B cell (primary cell): ENCODE results near the gene SDCCAG8. TPM values are rescaled to one million over a fixed set of nuclear protein-coding genes. Genes with fewer than 3 reads are reported as not detected.

Source experiments
- ATAC-seq: fragments of 200-7000 bp; cut with Tn5 transposase; one replicate; pipeline ENCODE4 v1.10.0; 2021; ENCODE audit warnings: low read depth, mild to moderate bottlenecking, moderate number of reproducible peaks, moderate library complexity
- CTCF ChIA-PET: fragments of 350-600 bp; sonication (Branson Sonifier 250); formaldehyde crosslinking; loops from one replicate; lab custom pipeline; 2021; ENCODE audit warnings: antibody characterized with exemption, inconsistent platforms; lab: Charles Lee
- POLR2A ChIA-PET: fragments of 350-600 bp; sonication (Branson Sonifier 250); formaldehyde crosslinking; loops from one replicate; lab custom pipeline; 2021; ENCODE audit warnings: antibody characterized with exemption; lab: Charles Lee
- DNase-seq: peaks from one replicate; pipeline ENCODE4 v3.0.0; 2013
- H2AFZ ChIP-seq: 2 replicates; pipeline ENCODE4 v1.6.1; 2012; ENCODE audit warnings: mild to moderate bottlenecking, low read depth, low read length; ENCODE audit not compliant: insufficient read depth, poor library complexity, severe bottlenecking
- H3K27ac ChIP-seq, 2 donors: 1 replicate in 1 of 2; 2 replicates in 1 of 2; pipeline ENCODE4 v1.5.1; 2012 to 2013; ENCODE audit warnings: low read length in 2 of 2, mild to moderate bottlenecking in 2 of 2, moderate library complexity in 1 of 2
- H3K27me3 ChIP-seq, 4 experiments: fragments of 200-600 bp in 1 of 4; sonication (generic) in 1 of 4; replicated peaks in 1 of 4; 1 replicate in 2 of 4; 2 replicates in 2 of 4; pipeline versions ENCODE4 v1.6.1 to v1.7.0; 2013 to 2016; ENCODE audit warnings: low read length in 3 of 4, mild to moderate bottlenecking in 2 of 4, mixed read lengths in 1 of 4, moderate library complexity in 1 of 4; ENCODE audit not compliant: insufficient read depth in 4 of 4, control insufficient read depth in 3 of 4; ENCODE audit errors: control extremely low read depth in 1 of 4
- H3K36me3 ChIP-seq, 2 experiments: replicated peaks in 1 of 2; 1 replicate in 1 of 2; 2 replicates in 1 of 2; pipeline versions ENCODE4 v1.6.1 to v1.7.1; 2013; ENCODE audit warnings: low read length in 1 of 2; ENCODE audit not compliant: insufficient read depth in 2 of 2, control insufficient read depth in 1 of 2; ENCODE audit errors: control extremely low read depth in 1 of 2, extremely low read depth in 1 of 2
- H3K4me1 ChIP-seq, 2 donors: fragments of 200-600 bp in 1 of 2; sonication (generic) in 1 of 2; 1 replicate in 1 of 2; 2 replicates in 1 of 2; pipeline versions ENCODE4 v1.5.1 to v1.6.1; 2013 to 2017; ENCODE audit warnings: low read length in 2 of 2; ENCODE audit not compliant: control insufficient read depth in 2 of 2, insufficient read depth in 2 of 2
- H3K4me2 ChIP-seq: replicated peaks from 2 replicates; pipeline ENCODE3; 2012; ENCODE audit warnings: mild to moderate bottlenecking, low read depth, low read length; ENCODE audit not compliant: poor library complexity, severe bottlenecking
- H3K4me3 ChIP-seq, 5 experiments: fragments of 200-600 bp in 1 of 5; sonication (generic) in 1 of 5; 1 replicate in 3 of 5; 2 replicates in 2 of 5; pipeline versions ENCODE4 v1.5.1 to v1.7.0; 2011 to 2016; ENCODE audit warnings: low read length in 4 of 5, mild to moderate bottlenecking in 4 of 5, low read depth in 2 of 5, control low read depth in 1 of 5, moderate library complexity in 1 of 5; ENCODE audit not compliant: insufficient read depth in 1 of 5; ENCODE audit errors: control extremely low read depth in 1 of 5, extremely low read depth in 1 of 5
- H3K79me2 ChIP-seq: fragments of 200-600 bp; sonication (generic); one replicate; pipeline ENCODE4 v1.6.0; 2016; ENCODE audit warnings: low read length; ENCODE audit not compliant: control insufficient read depth, insufficient read depth
- H3K9ac ChIP-seq: fragments of 200-600 bp; sonication (generic); 2 replicates; pipeline ENCODE4 v1.6.1; 2017; ENCODE audit warnings: mild to moderate bottlenecking, low read length, moderate library complexity
- H3K9me3 ChIP-seq, 3 donors: one replicate each; pipeline versions ENCODE4 v1.6.1 to v1.7.1; 2013; ENCODE audit warnings: low read length in 2 of 3; ENCODE audit not compliant: control insufficient read depth in 2 of 3, insufficient read depth in 1 of 3; ENCODE audit errors: control extremely low read depth in 1 of 3
- H4K20me1 ChIP-seq: 2 replicates; pipeline ENCODE4 v1.6.0; 2012; ENCODE audit warnings: mild to moderate bottlenecking, low read length; ENCODE audit not compliant: insufficient read depth, control insufficient read depth, poor library complexity, severe bottlenecking
- H3K27ac Mint-ChIP-seq: one replicate; pipeline ENCODE4 v1.8.0; 2021; ENCODE audit warnings: mixed read lengths
- H3K27me3 Mint-ChIP-seq: one replicate; pipeline ENCODE4 v1.8.0; 2021; ENCODE audit warnings: mixed read lengths
- H3K4me1 Mint-ChIP-seq: one replicate; pipeline ENCODE4 v1.8.0; 2021; ENCODE audit warnings: mixed read lengths
- H3K4me3 Mint-ChIP-seq: one replicate; pipeline ENCODE4 v1.8.0; 2021; ENCODE audit warnings: mixed read lengths
- H3K9me3 Mint-ChIP-seq: one replicate; pipeline ENCODE4 v1.8.0; 2022; ENCODE audit warnings: mixed read lengths; ENCODE audit not compliant: insufficient read depth
- EZH2 ChIP-seq: IDR thresholded peaks from 2 replicates; pipeline ENCODE4 v1.6.1; 2012; ENCODE audit warnings: borderline replicate concordance, low read depth, mild to moderate bottlenecking, moderate library complexity, low read length; ENCODE audit not compliant: insufficient read depth, poor library complexity, severe bottlenecking
- WGBS: methylation state at CpG from one replicate; pipeline ENCODE4 v1.1.5; 2013; ENCODE audit warnings: missing lambda C conversion rate; ENCODE audit not compliant: insufficient coverage; 5-methylcytosine and 5-hydroxymethylcytosine counted together
- intact Hi-C: fragments of 100-400 bp; cut with micrococcal nuclease; formaldehyde crosslinking; loops from one replicate; pipeline ENCODE4 v1.10.0; 2022
- polyA plus RNA-seq: library from polyadenylated mRNA; depleted of rRNA; stranded (reverse); fragments of >200 nt; gene quantifications from 2 replicates; pipeline ENCODE4 v1.2.3, GENCODE V29; 2012
- total RNA-seq, 2 donors: library from RNA; stranded (reverse); fragments of 120-200 nt in 1 of 2; gene quantifications; 1 replicate in 1 of 2; 2 replicates in 1 of 2; pipeline versions ENCODE4 v1.2.3 to v1.2.4, GENCODE V29; 2013 to 2022
- TF ChIP-seq, protein P1 (sequence below): fragments of 200-600 bp; IDR thresholded peaks from one replicate; pipeline ENCODE4 v1.8.0; 2022; ENCODE audit warnings: antibody characterized with exemption, mild to moderate bottlenecking

The SDCCAG8 gene
- total and polyA plus RNA-seq, 2 donors (not counting 1 experiment from before 2014, with no cell fraction given): 37.1 to 60.7 TPM

DNA sequence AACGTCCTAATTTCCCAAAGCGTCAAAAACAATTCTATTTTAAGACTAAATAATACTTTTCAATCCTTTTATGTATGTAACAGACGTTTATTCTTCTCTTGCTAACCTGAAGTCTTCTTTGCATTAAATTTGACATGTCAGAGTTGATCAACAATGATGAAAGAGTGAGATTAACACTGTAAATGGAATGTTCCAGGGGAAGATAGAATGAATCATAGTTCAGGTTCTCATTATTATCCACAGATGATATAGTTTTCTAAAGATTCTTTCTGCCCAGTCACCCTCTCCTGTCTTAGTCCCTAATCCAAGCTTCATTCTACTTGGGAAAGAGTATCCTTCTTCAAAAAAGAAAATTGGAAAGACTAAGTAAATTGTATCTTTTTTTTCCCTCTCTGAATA, 38.9 kb downstream of the SDCCAG8 start:
- Histone ChIP-seq H4K20me1 (no peaks in the 10 kb centered on the region), H3K79me2 (peaks cover 16% of the 10 kb centered on the region), H3K27ac (no peak overlapping the region), H3K27me3 (no peaks in the 10 kb centered on the region), H3K9ac (no peak overlapping the region), H3K9me3 (peaks cover 0 to 12% (median 10%) of the 10 kb centered on the region in 3 donors), H3K4me2 (no peak overlapping the region), H3K4me1 (no peaks in the 10 kb centered on the region), H3K36me3 (peaks cover 0 to 9% of the 10 kb centered on the region in 2 experiments), H3K4me3 (no peak overlapping the region), H2AFZ (no peak overlapping the region)
- peaks cover 3% of the 10 kb centered on the region for H3K4me1 Mint-ChIP-seq
- no peaks in the 10 kb centered on the region for H3K27me3 Mint-ChIP-seq
- no peak overlapping the region for H3K27ac Mint-ChIP-seq
- TF ChIP-seq EZH2: no peak
- TF ChIP-seq, protein P1, sequence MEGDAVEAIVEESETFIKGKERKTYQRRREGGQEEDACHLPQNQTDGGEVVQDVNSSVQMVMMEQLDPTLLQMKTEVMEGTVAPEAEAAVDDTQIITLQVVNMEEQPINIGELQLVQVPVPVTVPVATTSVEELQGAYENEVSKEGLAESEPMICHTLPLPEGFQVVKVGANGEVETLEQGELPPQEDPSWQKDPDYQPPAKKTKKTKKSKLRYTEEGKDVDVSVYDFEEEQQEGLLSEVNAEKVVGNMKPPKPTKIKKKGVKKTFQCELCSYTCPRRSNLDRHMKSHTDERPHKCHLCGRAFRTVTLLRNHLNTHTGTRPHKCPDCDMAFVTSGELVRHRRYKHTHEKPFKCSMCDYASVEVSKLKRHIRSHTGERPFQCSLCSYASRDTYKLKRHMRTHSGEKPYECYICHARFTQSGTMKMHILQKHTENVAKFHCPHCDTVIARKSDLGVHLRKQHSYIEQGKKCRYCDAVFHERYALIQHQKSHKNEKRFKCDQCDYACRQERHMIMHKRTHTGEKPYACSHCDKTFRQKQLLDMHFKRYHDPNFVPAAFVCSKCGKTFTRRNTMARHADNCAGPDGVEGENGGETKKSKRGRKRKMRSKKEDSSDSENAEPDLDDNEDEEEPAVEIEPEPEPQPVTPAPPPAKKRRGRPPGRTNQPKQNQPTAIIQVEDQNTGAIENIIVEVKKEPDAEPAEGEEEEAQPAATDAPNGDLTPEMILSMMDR: no peak
- intact Hi-C loops: no loop called here
- DNase-seq: no peak
- ChIA-PET CTCF (interaction anchor here (1.0 kb wide), 1 partner anchor 27 kb away, joined by 3 read pairs; no protein-coding TSS in a partner anchor), POLR2A (no interaction called here)
- ATAC-seq: no peak
- H3K4me3 Mint-ChIP-seq: no peak overlapping the region
- WGBS: no CpG with 5 or more reads among the region's 3 CpGs
- H3K9me3 Mint-ChIP-seq: peaks cover 12% of the 10 kb centered on the region

- TF ChIP-seq, protein P1: no peak
- TF ChIP-seq EZH2: no peak
- H3K9me3 Mint-ChIP-seq: peaks cover 7% of the 10 kb centered on the region
These were observed 43.2 kb downstream of the SDCCAG8 start for GRCh38 chr1:243299069-243299468.

More at GRCh38 chr1:243299069-243299468, 43.2 kb downstream of the SDCCAG8 start:
- Histone ChIP-seq H3K27me3 (no peaks in the 10 kb centered on the region), H4K20me1 (no peaks in the 10 kb centered on the region), H3K79me2 (peaks cover 6% of the 10 kb centered on the region), H3K4me3 (no peak overlapping the region), H3K4me2 (no peak overlapping the region), H3K9me3 (peaks cover 3 to 16% (median 7%) of the 10 kb centered on the region in 3 donors), H2AFZ (no peak overlapping the region), H3K4me1 (no peaks in the 10 kb centered on the region), H3K9ac (no peak overlapping the region), H3K27ac (no peak overlapping the region), H3K36me3 (peaks cover 5 to 7% of the 10 kb centered on the region in 2 experiments)
- ChIA-PET POLR2A (no interaction called here), CTCF (no interaction called here)
- no peak for DNase-seq
- WGBS: 100% methylated on average over 1 of the region's 1 CpG
- Mint-ChIP-seq H3K4me1 (peaks cover 2% of the 10 kb centered on the region), H3K4me3 (no peak overlapping the region), H3K27me3 (no peaks in the 10 kb centered on the region), H3K27ac (no peak overlapping the region)
- ATAC-seq: no peak
- intact Hi-C loops: no loop called here
